Lower leg skin (tissue), 4 donors: ENCODE measurements around the gene RALGPS2. TPM values are rescaled to one million over a fixed set of nuclear protein-coding genes. Genes with fewer than 3 reads are reported as not detected.

Experiments
- DNase-seq, 2 donors: peaks; one replicate each; pipeline ENCODE4 v3.0.0-alpha.2; 2019; ENCODE audit warnings: low spot score in 2 of 2
- H3K4me3 ChIP-seq: fragments of 200-600 bp; sonication (generic); 2 replicates; pipeline ENCODE4 v1.5.1; 2017; ENCODE audit warnings: mild to moderate bottlenecking, low read depth; ENCODE audit not compliant: poor library complexity, severe bottlenecking
- POLR2A ChIP-seq, 2 donors: fragments of 450-650 bp; IDR thresholded peaks; one replicate each; pipeline ENCODE4 v1.6.1; 2016 to 2017; ENCODE audit warnings: antibody characterized with exemption in 2 of 2, mild to moderate bottlenecking in 1 of 2, moderate library complexity in 1 of 2
- WGBS, 2 donors: methylation state at CpG; one replicate each; pipeline ENCODE4 v1.1.5; 2018; 5-methylcytosine and 5-hydroxymethylcytosine counted together
- intact Hi-C: fragments of 100-400 bp; cut with DNase I; formaldehyde crosslinking; loops from one replicate; pipeline ENCODE4 v1.15.0; 2023; ENCODE audit warnings: low total_unique reads
- total RNA-seq, 4 donors: library from RNA; depleted of rRNA; stranded (reverse); fragments of >200 nt; gene quantifications; one replicate each; pipeline ENCODE4 v1.1.0, GENCODE V29; 2016
- TF ChIP-seq, protein P1 (sequence below), 3 donors: fragments of 450-650 bp; IDR thresholded peaks; one replicate each; pipeline ENCODE4 v1.5.1; 2016; ENCODE audit warnings: antibody characterized with exemption in 3 of 3, mild to moderate bottlenecking in 3 of 3, moderate library complexity in 2 of 3

Gene RALGPS2
- total RNA-seq, 4 donors from 2014 or later = 26.2 to 33.5 (median 31.7) TPM

DNA sequence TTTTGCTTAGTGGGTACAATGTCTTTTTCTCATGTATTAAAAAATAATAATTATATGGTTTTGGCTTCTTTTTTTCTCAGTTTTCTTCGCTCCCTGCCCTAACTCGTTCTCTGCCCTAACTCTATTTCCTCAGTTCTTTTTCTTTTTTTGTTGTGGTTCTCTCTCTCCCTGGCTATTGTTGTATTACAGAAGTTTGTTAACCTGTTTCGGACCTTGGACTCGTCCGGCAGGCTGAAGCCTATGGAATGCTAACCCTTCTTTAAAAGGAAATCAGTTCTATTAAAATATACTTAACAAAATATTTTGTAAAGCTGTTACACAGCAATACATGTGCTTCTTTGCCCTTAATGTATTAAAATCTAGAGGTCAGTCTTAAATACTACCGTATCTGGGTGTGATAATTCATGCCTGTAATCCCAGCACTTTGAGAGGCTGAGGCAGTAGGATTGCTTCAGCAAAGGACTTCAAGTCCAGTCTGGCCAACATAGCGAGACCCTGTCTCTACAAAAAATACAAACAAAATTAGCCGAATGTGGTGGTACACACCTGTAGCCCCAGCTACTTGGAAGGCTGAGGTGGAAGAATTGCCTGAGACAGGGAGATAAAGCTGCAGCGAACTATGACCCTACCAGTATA, 81.7 kb downstream of the RALGPS2 start:
- 95 to 97% methylated on average over 9 of the region's 9 CpGs for WGBS, 2 donors
- no peak for TF ChIP-seq POLR2A (IDR thresholded peaks at IDR 0.05)
- TF ChIP-seq, protein P1, sequence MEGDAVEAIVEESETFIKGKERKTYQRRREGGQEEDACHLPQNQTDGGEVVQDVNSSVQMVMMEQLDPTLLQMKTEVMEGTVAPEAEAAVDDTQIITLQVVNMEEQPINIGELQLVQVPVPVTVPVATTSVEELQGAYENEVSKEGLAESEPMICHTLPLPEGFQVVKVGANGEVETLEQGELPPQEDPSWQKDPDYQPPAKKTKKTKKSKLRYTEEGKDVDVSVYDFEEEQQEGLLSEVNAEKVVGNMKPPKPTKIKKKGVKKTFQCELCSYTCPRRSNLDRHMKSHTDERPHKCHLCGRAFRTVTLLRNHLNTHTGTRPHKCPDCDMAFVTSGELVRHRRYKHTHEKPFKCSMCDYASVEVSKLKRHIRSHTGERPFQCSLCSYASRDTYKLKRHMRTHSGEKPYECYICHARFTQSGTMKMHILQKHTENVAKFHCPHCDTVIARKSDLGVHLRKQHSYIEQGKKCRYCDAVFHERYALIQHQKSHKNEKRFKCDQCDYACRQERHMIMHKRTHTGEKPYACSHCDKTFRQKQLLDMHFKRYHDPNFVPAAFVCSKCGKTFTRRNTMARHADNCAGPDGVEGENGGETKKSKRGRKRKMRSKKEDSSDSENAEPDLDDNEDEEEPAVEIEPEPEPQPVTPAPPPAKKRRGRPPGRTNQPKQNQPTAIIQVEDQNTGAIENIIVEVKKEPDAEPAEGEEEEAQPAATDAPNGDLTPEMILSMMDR (IDR thresholded peaks at IDR 0.05) = no peak
- intact Hi-C loops = no loop called here
- no peak overlapping the region for H3K4me3 ChIP-seq
- no peak for DNase-seq

- no peak for DNase-seq
- H3K4me3 ChIP-seq = no peak overlapping the region
- 95 to 96% methylated on average over 3 of the region's 3 CpGs for WGBS, 2 donors
- no peak for TF ChIP-seq POLR2A (IDR thresholded peaks at IDR 0.05)
- TF ChIP-seq, protein P1 (IDR thresholded peaks at IDR 0.05) = no peak
- intact Hi-C loops = no loop called here
Measured at GRCh38 chr1:178808529-178808928, 83.5 kb downstream of the RALGPS2 start.

DNA sequence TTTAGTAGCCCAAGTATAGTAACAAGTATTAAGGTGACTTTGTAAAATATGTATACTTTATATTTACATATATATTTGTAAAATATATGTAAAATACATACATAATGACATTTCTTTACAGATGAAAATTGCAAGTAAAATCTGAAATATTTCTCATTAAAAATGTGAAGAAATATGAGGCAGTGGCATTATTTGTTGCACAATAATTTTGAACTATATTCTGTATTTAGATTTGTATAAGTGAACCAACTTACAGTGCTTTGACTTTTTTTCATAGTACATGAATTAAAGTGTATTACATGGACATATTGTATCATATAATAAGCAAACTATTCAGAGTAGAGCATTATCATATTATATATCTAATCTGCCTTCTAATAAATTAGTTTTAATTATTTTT, 85.5 kb downstream of the RALGPS2 start:
- intact Hi-C loops = no loop called here
- DNase-seq = no peak
- TF ChIP-seq, protein P1 (IDR thresholded peaks at IDR 0.05) = no peak
- TF ChIP-seq POLR2A (IDR thresholded peaks at IDR 0.05) = no peak
- no peak overlapping the region for H3K4me3 ChIP-seq

- no peak for TF ChIP-seq POLR2A (IDR thresholded peaks at IDR 0.05)
- no peak overlapping the region for H3K4me3 ChIP-seq
- DNase-seq = no peak
- 84 to 86% methylated on average over 2 of the region's 2 CpGs for WGBS, 2 donors
- intact Hi-C loops = no loop called here
Measured at GRCh38 chr1:178818416-178818815, 93.4 kb downstream of the RALGPS2 start.

DNA sequence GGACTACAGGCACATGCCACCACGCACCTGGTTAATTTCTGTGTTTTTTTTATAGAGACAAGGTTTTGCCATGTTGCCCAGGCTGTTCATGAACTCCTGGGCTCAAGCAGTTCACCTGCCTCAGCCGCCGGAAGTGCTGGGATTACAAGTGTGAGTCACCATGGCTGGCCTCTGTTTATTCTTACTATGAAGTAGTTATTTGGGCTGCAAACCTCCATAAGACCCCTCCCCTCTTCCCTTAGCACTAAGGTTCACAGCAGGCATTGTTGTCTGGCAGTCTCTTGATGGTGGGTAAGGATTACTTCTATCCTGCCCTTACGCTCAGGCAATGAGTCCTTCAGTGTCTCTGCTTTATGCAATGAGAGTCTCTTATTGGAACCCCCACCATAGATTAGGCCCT, 94.1 kb downstream of the RALGPS2 start:
- DNase-seq = no peak
- intact Hi-C loops = no loop called here
- no peak overlapping the region for H3K4me3 ChIP-seq
- 92 to 96% methylated on average over 4 of the region's 4 CpGs for WGBS, 2 donors
- TF ChIP-seq POLR2A (IDR thresholded peaks at IDR 0.05) = no peak

DNA sequence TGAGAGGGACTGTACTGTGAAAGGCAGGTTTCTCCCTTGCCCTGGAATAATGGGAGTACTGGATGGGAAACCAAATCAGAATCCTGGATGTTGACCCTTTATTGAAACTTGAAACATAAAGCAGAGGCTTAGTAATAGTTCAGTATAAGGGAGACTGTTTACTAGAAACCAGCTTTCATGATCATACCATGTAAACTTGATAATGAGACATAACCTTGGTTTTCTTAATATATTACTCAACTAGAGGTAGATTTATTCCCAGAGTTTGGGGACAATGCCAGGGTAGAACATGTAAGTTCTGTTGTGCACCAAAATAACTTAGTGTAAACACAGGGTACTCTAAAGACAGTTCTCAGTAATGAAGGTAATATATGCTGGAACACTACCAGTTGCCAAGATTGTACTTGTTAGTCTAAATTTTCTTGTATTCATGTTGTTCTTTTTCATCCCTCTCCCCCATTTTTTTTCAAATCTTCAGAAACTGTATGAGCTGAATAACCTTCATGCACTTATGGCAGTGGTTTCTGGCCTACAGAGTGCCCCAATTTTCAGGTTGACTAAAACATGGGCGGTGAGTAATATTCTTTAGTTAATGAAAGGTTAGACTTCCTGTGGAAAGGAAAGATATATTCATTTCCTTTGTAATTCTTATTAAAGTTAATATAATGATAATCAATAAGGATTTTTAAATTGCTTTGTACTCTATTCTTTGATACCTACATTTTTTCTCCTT, 96.3 kb downstream of the RALGPS2 start:
- TF ChIP-seq, protein P1 (IDR thresholded peaks at IDR 0.05) = no peak
- TF ChIP-seq POLR2A (IDR thresholded peaks at IDR 0.05) = no peak
- DNase-seq = no peak
- intact Hi-C loops = no loop called here
- no peak overlapping the region for H3K4me3 ChIP-seq
- 92% methylated on average over 1 of the region's 1 CpG for WGBS, 2 donors

DNA sequence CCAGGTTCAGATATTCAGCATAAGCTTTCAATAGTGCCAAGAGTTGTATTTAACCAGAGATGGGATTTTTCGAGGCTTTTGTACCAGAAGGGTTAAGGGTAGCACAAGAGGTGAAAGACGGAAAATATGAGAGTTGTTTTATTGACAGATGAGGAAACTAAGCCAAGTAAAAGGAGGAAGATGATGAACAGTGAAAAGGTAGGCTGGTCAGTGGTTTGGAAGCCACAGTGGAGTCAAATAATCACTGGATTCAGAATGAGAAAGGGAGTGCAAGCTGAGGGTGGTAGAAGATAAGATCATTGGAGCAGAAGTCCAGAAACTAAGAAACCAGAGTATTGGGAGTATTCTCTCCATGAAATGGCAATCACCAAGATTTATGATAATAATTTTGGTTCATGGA, 100.1 kb downstream of the RALGPS2 start:
- intact Hi-C loops = no loop called here
- H3K4me3 ChIP-seq = no peak overlapping the region
- no peak for DNase-seq
- WGBS, 2 donors = 91 to 98% methylated on average over 2 of the region's 2 CpGs
- TF ChIP-seq, protein P1 (IDR thresholded peaks at IDR 0.05) = no peak
- no peak for TF ChIP-seq POLR2A (IDR thresholded peaks at IDR 0.05)
